RWPE1 (cell line): Measurements from ENCODE around the gene WNT4.

Experiments
- CTCF ChIA-PET: fragments of 350-600 bp; sonication (Branson Sonifier 250); formaldehyde crosslinking; extraction: SDS; loops from one replicate; lab custom pipeline; 2021; lab: Yijun Ruan, JAX
- POLR2A ChIA-PET: fragments of 400-600 bp; formaldehyde crosslinking; extraction: SDS; loops from one replicate; lab custom pipeline; 2020; ENCODE audit warnings: antibody characterized with exemption; ENCODE audit not compliant: low non-redundant PET; lab: Yijun Ruan, JAX
- DNase-seq: peaks from one replicate; pipeline ENCODE4 v3.0.0; 2012; ENCODE audit warnings: low spot score
- H3K27ac ChIP-seq: fragments of 450-650 bp; 2 replicates; pipeline ENCODE4 v1.5.1; 2017
- CTCF ChIP-seq: fragments of 450-650 bp; conservative IDR thresholded peaks from 2 replicates; pipeline ENCODE4 v1.5.1; 2017; ENCODE audit warnings: low read depth, mild to moderate bottlenecking

The WNT4 gene

DNA sequence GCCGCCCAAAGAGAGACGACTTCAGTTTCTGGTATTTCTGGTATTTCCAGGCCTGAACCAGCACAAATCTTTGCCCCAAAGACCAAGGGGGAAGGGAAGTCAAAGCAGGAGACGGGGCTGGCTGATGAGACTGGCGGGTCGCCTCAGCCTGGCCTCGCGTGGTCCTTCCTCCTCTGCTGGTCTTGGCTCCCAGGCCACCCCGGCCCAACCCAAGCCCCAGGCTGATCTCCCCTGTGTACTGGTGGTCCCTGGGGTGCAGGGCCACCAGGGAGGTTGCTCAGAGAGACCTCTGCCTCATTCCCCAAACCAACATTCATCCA, 19.9 kb downstream of the WNT4 start:
- no peak for DNase-seq
- no peak for TF ChIP-seq CTCF
- CTCF ChIA-PET = no interaction called here
- POLR2A ChIA-PET = no interaction called here
- H3K27ac ChIP-seq = peak overlapping the region; percentile 67; the same call in 1 of the 2 replicates

- peak overlapping the region; percentile 67 for H3K27ac ChIP-seq
- POLR2A ChIA-PET = no interaction called here
- DNase-seq = no peak
- CTCF ChIA-PET = interaction anchor here (0.6 to 0.7 kb wide), 2 partner anchors 9 to 294 kb away, joined by 3 read pairs; no protein-coding TSS in a partner anchor
- no peak for TF ChIP-seq CTCF
Observed at GRCh38 chr1:22122273-22123070, 20.4 kb downstream of the WNT4 start.

GRCh38 chr1:22121421-22121911, 21.4 kb downstream of the WNT4 start:
- CTCF ChIA-PET = interaction anchor here (0.7 kb wide), 1 partner anchor 295 kb away, joined by 3 read pairs; no protein-coding TSS in a partner anchor
- POLR2A ChIA-PET = no interaction called here
- H3K27ac ChIP-seq = peak overlapping the region; percentile 67
- no peak for TF ChIP-seq CTCF
- no peak for DNase-seq

DNA sequence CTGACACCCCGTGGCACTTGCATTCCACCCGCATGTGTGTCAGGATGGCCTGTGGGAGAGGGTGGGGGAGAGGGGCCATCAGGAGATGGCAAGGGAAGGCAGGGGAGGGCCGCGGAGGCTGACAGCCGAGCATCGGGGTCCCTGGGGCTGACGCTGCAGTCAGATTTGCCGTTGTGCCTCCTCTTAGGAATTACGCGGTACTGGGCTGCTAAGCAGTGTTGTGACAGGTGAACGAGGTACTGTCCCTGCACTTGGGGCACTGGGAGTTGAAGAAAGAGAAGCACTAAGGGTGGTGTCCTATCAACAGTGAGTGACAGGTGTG, 22.5 kb downstream of the WNT4 start:
- peak overlapping the region; percentile 67; the same call in 1 of the 2 replicates for H3K27ac ChIP-seq
- DNase-seq = no peak
- POLR2A ChIA-PET = no interaction called here
- no peak for TF ChIP-seq CTCF
- CTCF ChIA-PET = no interaction called here

GRCh38 chr1:22119626-22120468, 23.1 kb downstream of the WNT4 start:
- no peak for DNase-seq
- TF ChIP-seq CTCF = no peak
- CTCF ChIA-PET = no interaction called here
- H3K27ac ChIP-seq = peak overlapping the region; percentile 67
- POLR2A ChIA-PET = no interaction called here

DNA sequence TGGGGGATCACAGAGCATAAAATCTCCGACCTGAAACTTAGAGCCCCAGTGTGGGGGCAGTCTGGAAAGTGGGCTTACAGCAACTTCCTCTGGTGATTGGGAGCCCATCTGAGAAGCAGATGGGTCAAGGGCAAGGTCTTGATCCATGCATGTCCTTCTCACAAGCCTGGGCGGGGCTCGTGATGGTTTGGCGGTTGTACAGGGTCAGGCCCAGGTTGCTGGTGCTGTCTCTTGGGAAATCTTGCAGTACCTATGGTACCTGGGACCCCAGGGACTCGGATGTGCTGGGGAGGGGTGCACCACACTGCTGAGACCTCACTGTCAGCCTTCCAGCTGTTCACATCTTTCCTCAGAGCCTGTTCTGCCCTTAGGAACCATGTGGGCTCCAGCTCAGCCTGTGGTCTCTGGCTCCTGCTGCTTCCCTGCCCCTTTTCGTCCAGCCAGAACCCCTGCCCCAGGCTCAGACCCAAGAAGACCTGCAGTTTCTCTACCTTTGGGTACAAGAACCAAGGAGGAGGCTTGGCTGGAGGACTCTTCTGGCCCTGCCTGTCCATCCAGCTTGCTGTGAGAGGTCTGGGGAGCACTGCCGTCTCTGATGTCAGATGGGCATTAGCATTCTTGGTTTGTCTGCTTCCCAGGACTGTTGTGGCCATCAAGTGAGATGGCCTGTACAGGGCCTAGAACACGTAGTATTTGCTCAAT, 24.5 kb downstream of the WNT4 start:
- H3K27ac ChIP-seq = peak overlapping the region; percentile 67
- no peak for TF ChIP-seq CTCF
- CTCF ChIA-PET = interaction anchor here (1.3 kb wide), 1 partner anchor 14 kb away, joined by 4 read pairs; no protein-coding TSS in a partner anchor

More for the DNA sequence above, 24.5 kb downstream of the WNT4 start:
- POLR2A ChIA-PET = no interaction called here
- DNase-seq = no peak
